Ishikawa (cell line): Measurements from ENCODE around the gene PDE2A.

ENCODE experiments used
- CEBPB ChIP-seq: IDR thresholded peaks from 2 replicates; pipeline ENCODE4 v1.6.1; 2012
- EP300 ChIP-seq: IDR thresholded peaks from 2 replicates; pipeline ENCODE4 v1.6.1; 2012; ENCODE audit warnings: borderline replicate concordance
- MAX ChIP-seq: IDR thresholded peaks from 2 replicates; pipeline ENCODE4 v1.6.1; 2012
- NFIC ChIP-seq: IDR thresholded peaks from 2 replicates; pipeline ENCODE4 v1.6.1; 2012
- RAD21 ChIP-seq: IDR thresholded peaks from 2 replicates; pipeline ENCODE4 v1.6.1; 2012; ENCODE audit warnings: low read depth
- REST ChIP-seq: IDR thresholded peaks from 2 replicates; pipeline ENCODE4 v1.6.1; 2012; ENCODE audit warnings: low read depth, mild to moderate bottlenecking

- TF ChIP-seq EP300 (no peak), RAD21 (no peak), REST (no peak), MAX (no peak), NFIC (no peak), CEBPB (no peak)
Observed at GRCh38 chr11:72723508-72723907, 49.3 kb upstream of the PDE2A start.
